GM20000 (cell line): Measurements from ENCODE around the gene CRY1.

Experiments
- DNase-seq: peaks from one replicate; pipeline ENCODE4 v3.0.0; 2012; ENCODE audit warnings: low spot score
- CTCF ChIP-seq: IDR thresholded peaks from 2 replicates; pipeline ENCODE4 v1.5.1; 2012; ENCODE audit warnings: mild to moderate bottlenecking, control low read depth; ENCODE audit errors: extremely low read depth, missing control alignments

Gene CRY1

GRCh38 chr12:107099917-107100316, 6.6 kb upstream of the CRY1 start:
- DNase-seq = no peak
- TF ChIP-seq CTCF = no peak

- TF ChIP-seq CTCF = no peak
- DNase-seq = no peak
Measured at GRCh38 chr12:107096571-107096970, 3.2 kb upstream of the CRY1 start.

GRCh38 chr12:107094183-107094448, 767 bp upstream of the CRY1 start:
- no peak for TF ChIP-seq CTCF
- no peak for DNase-seq

- no peak for TF ChIP-seq CTCF
- peak; percentile 27 for DNase-seq
Measured at GRCh38 chr12:107092669-107093416, 506 bp downstream of the CRY1 start.

GRCh38 chr12:107091989-107092641, 1.2 kb downstream of the CRY1 start:
- peak; percentile 42 for DNase-seq
- peak; percentile 29 for TF ChIP-seq CTCF

- no peak for DNase-seq
- TF ChIP-seq CTCF = no peak
Measured at GRCh38 chr12:107091381-107091780, 2.0 kb downstream of the CRY1 start.

GRCh38 chr12:107090711-107091110, 2.6 kb downstream of the CRY1 start:
- TF ChIP-seq CTCF = no peak
- DNase-seq = no peak
